Esophagus muscularis mucosa (tissue), 4 donors: ENCODE data around the gene ROBO2. TPM values are rescaled to one million over a fixed set of nuclear protein-coding genes. Genes with fewer than 3 reads are reported as not detected.

Source experiments
- DNase-seq: peaks from one replicate; pipeline ENCODE4 v3.0.0-alpha.2; 2017; ENCODE audit errors: extremely low spot score
- H3K27ac ChIP-seq, 4 donors: fragments of 200-600 bp; sonication (generic); replicated peaks in 1 of 4; 1 replicate in 3 of 4; 2 replicates in 1 of 4; pipeline ENCODE4 v1.5.1; 2016 to 2019; ENCODE audit warnings: mild to moderate bottlenecking in 1 of 4
- H3K27me3 ChIP-seq, 4 donors: fragments of 200-600 bp; sonication (generic); one replicate each; pipeline versions ENCODE4 v1.5.1 to v1.6.0; 2016 to 2019
- H3K36me3 ChIP-seq, 4 donors: fragments of 200-600 bp; sonication (generic); one replicate each; pipeline ENCODE4 v1.5.1; 2016 to 2019
- H3K4me1 ChIP-seq, 4 donors: fragments of 200-600 bp; sonication (generic); one replicate each; pipeline ENCODE4 v1.5.1; 2016 to 2019
- H3K4me3 ChIP-seq, 4 donors: fragments of 200-600 bp; sonication (generic); 1 replicate in 2 of 4; 2 replicates in 2 of 4; pipeline ENCODE4 v1.5.1; 2016 to 2019; ENCODE audit warnings: mild to moderate bottlenecking in 4 of 4, moderate library complexity in 1 of 4
- H3K9me3 ChIP-seq, 4 donors: fragments of 200-600 bp; sonication (generic); 1 replicate in 3 of 4; 2 replicates in 1 of 4; pipeline ENCODE4 v1.5.1; 2016 to 2019
- CTCF ChIP-seq, 3 experiments: fragments of 200-600 bp in 2 of 3; fragments of 450-650 bp in 1 of 3; sonication (generic) in 2 of 3; IDR thresholded peaks; one replicate each; pipeline ENCODE4 v1.5.1; 2017 to 2019; ENCODE audit warnings: antibody characterized with exemption in 3 of 3, mild to moderate bottlenecking in 2 of 3, moderate library complexity in 1 of 3
- EP300 ChIP-seq: sonication (generic); formaldehyde crosslinking; IDR thresholded peaks from one replicate; pipeline ENCODE4 v1.6.1; 2017; ENCODE audit warnings: antibody characterized with exemption
- POLR2A ChIP-seq: fragments of 450-650 bp; IDR thresholded peaks from one replicate; pipeline ENCODE4 v1.6.1; 2017; ENCODE audit warnings: antibody characterized with exemption, moderate library complexity, mild to moderate bottlenecking, low read depth
- POLR2AphosphoS5 ChIP-seq, 2 donors: sonication (generic); formaldehyde crosslinking; IDR thresholded peaks; one replicate each; pipeline ENCODE4 v1.6.1; 2017; ENCODE audit warnings: antibody characterized with exemption in 2 of 2
- WGBS: methylation state at CpG from one replicate; pipeline ENCODE4 v1.1.5; 2018; 5-methylcytosine and 5-hydroxymethylcytosine counted together
- intact Hi-C: fragments of 100-400 bp; cut with DNase I; formaldehyde crosslinking; loops from one replicate; pipeline ENCODE4 v1.15.1; 2023
- total RNA-seq, 4 donors: library from RNA; depleted of rRNA; stranded (reverse); fragments of >200 nt; gene quantifications; one replicate each; pipeline versions ENCODE4 v1.1.0 to v1.2.1, GENCODE V29; 2016

The ROBO2 gene
- total RNA-seq, 4 donors from 2014 or later, result 0.83 to 2.1 (median 1.3) TPM

DNA sequence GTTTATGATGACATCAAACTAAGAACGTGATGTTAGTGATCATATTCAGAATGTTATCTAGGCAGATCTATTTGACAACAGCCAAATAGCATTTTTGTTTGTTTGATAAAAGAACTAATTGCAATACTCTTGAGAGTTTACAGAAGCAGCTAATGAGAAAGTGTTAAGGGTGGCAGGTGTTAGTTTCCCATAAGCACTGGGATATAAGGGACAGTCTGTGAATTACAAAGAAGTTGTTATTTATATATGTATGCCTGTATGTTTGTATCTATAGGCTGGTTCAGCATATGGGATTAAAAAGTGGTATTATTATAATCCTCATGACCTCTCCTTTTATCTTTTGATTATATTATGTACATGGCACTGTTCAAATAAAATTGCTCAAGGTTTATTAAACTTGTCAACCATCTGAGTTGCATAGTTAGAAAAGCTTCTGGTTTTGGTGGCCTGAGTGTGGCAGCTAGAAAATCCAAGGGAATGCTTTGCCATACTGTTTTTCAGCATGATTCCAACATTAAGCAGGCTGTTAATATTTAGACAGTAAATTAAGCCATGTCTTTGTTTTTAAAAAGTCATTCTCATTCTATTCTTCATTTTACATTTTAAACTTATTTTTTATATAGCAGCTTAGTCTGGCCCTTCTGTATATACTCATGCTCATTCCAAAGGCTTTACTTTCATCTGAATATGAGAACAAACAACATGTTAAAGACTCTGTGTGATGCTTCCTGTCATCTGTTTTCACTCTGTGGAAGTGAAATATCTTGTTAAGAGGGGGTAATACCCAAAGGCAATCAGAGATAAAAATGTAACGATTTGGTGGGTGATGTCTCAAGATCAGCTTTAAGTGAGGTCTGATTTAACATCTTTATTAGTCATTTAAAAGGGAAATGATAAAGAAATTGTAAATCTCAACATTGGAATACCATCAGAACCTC, 13.1 kb downstream of the ROBO2 start:
- no peaks in the 10 kb centered on the region for H3K4me1 ChIP-seq
- 32% methylated on average over 2 of the region's 2 CpGs for WGBS
- intact Hi-C loops, result no loop called here
- no peaks in the 10 kb centered on the region for H3K27me3 ChIP-seq
- no peak for DNase-seq
- no peak for TF ChIP-seq POLR2AphosphoS5 (IDR thresholded peaks at IDR 0.05)
- TF ChIP-seq EP300, result no peak
- no peak for TF ChIP-seq POLR2A
- no peak for TF ChIP-seq CTCF (IDR thresholded peaks at IDR 0.05)
- H3K36me3 ChIP-seq, result no peaks in the 10 kb centered on the region
- no peak overlapping the region for H3K4me3 ChIP-seq
- H3K27ac ChIP-seq, result no peak overlapping the region
- no peaks in the 10 kb centered on the region for H3K9me3 ChIP-seq

- Histone ChIP-seq H3K27ac (no peak overlapping the region), H3K27me3 (no peaks in the 10 kb centered on the region), H3K4me3 (no peak overlapping the region), H3K4me1 (no peaks in the 10 kb centered on the region), H3K9me3 (no peaks in the 10 kb centered on the region), H3K36me3 (no peaks in the 10 kb centered on the region)
- no peak for TF ChIP-seq POLR2AphosphoS5 (IDR thresholded peaks at IDR 0.05)
- no peak for TF ChIP-seq CTCF (IDR thresholded peaks at IDR 0.05)
- TF ChIP-seq EP300, result no peak
- no peak for TF ChIP-seq POLR2A
- 85% methylated on average over 2 of the region's 2 CpGs for WGBS
- no peak for DNase-seq
- intact Hi-C loops, result no loop called here
These were observed 13.9 kb downstream of the ROBO2 start for GRCh38 chr3:77053795-77054194.

DNA sequence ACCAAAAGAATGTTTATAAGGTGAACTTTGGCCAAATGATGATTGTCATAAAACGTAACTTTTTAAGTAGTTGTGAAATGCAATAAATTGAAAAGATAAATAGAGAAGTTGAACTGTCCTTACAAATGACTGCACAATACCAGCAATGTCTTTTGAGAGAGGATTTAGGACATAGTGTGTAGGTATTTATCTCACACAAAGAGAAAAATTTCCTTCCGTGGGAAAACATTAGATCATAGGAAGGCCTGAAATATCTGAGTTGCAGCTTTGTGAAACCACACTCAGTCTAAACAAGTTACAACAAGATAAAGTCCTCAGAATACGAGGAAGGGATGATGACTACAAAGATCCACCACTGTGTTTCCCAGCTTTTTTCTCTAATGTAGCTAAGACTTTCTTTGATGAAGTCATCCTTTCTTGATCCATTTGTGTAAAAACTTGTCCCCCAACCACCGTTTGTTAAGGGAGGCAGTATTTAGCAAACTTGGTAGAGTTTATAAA, 16.0 kb downstream of the ROBO2 start:
- no peak for DNase-seq
- WGBS, result 78% methylated on average over 4 of the region's 4 CpGs

DNA sequence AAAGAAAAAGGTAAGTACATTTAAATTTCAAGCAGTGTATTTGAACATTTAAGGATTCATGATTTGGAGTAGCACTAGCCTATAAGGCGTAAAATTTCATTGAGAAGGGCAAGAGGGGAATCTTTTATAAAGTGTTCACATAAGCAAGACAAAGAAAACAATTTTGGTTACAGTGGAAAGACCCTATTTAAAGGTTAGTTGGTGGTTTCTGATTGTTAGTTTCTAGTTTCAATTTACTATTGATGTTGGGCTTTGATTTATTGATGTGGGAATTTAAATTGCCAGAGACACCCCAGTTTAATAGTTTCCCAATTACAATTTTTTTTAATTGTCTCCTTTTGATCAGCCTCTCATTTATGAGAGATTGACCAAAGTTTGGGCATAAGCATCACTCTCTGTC, 19.5 kb downstream of the ROBO2 start:
- DNase-seq, result no peak
- no peak for TF ChIP-seq POLR2AphosphoS5 (IDR thresholded peaks at IDR 0.05)
- TF ChIP-seq CTCF (IDR thresholded peaks at IDR 0.05), result no peak
- no peak for TF ChIP-seq EP300
- TF ChIP-seq POLR2A, result no peak
- Histone ChIP-seq H3K4me1 (no peaks in the 10 kb centered on the region), H3K9me3 (peaks cover 0 to 8% (median 3%) of the 10 kb centered on the region in 4 donors), H3K27ac (no peak overlapping the region), H3K4me3 (no peak overlapping the region), H3K27me3 (no peaks in the 10 kb centered on the region), H3K36me3 (no peaks in the 10 kb centered on the region)
- intact Hi-C loops, result no loop called here
- 89% methylated on average over 1 of the region's 1 CpG for WGBS

More for the DNA sequence above, 16.0 kb downstream of the ROBO2 start:
- Histone ChIP-seq H3K27me3 (no peaks in the 10 kb centered on the region), H3K9me3 (no peaks in the 10 kb centered on the region), H3K4me3 (no peak overlapping the region), H3K27ac (no peak overlapping the region), H3K4me1 (no peaks in the 10 kb centered on the region), H3K36me3 (no peaks in the 10 kb centered on the region)
- intact Hi-C loops, result no loop called here
- no peak for TF ChIP-seq POLR2A
- no peak for TF ChIP-seq EP300
- no peak for TF ChIP-seq POLR2AphosphoS5 (IDR thresholded peaks at IDR 0.05)
- TF ChIP-seq CTCF (IDR thresholded peaks at IDR 0.05), result no peak
